ENCODE measurements around the gene MRC2.

Gene MRC2

GRCh38 chr17:62727916-62728672 lies 100.6 kb downstream of the MRC2 start:
- DNase-seq = peak; percentile 97

GRCh38 chr17:62732125-62732524 lies 104.7 kb downstream of the MRC2 start:
- peak; percentile 72 for DNase-seq

- peak; percentile 87 for DNase-seq
Observed at GRCh38 chr17:62735044-62735651, 107.7 kb downstream of the MRC2 start.

- no peak for DNase-seq
Observed at GRCh38 chr17:62737513-62737912, 110.0 kb downstream of the MRC2 start.

- DNase-seq = no peak
Observed at GRCh38 chr17:62738281-62738680, 110.8 kb downstream of the MRC2 start.

- DNase-seq = no peak
Observed at GRCh38 chr17:62739645-62740388, 112.3 kb downstream of the MRC2 start.

- DNase-seq = no peak
Observed at GRCh38 chr17:62741290-62741689, 113.8 kb downstream of the MRC2 start.

All from NCI-H2171 treated with DMSO at 0.1 percent for 48 hours (cell line).